Activated T-cell treated with anti-CD3 and anti-CD28 coated beads, Interleukin-2, amount 50 U/mL, for 24 hours (primary cell): Measurements from ENCODE around the gene ANKMY1.
A peak's percentile ranks its signal among the peaks of the same experiment; 100 is the strongest.

ENCODE experiments used
- DNase-seq: peaks from one replicate; pipeline ENCODE4 v3.0.0-alpha.2; 2020
- H3K27ac Mint-ChIP-seq: 2 replicates; pipeline ENCODE4 v1.8.0; 2020; ENCODE audit warnings: mild to moderate bottlenecking, mixed read lengths
- H3K27me3 Mint-ChIP-seq: 2 replicates; pipeline ENCODE4 v1.8.0; 2020; ENCODE audit warnings: mixed read lengths
- H3K36me3 Mint-ChIP-seq: 2 replicates; pipeline ENCODE4 v1.8.0; 2020; ENCODE audit warnings: low read depth, mixed read lengths
- H3K4me1 Mint-ChIP-seq: 2 replicates; pipeline ENCODE4 v1.8.0; 2020; ENCODE audit warnings: low read depth, mixed read lengths
- H3K4me3 Mint-ChIP-seq: 2 replicates; pipeline ENCODE4 v1.8.0; 2020; ENCODE audit warnings: mild to moderate bottlenecking, moderate library complexity, mixed read lengths
- H3K9me3 Mint-ChIP-seq: 2 replicates; pipeline ENCODE4 v1.8.0; 2020; ENCODE audit warnings: mixed read lengths

Gene ANKMY1

GRCh38 chr2:240520974-240521350 is 36.8 kb downstream of the ANKMY1 start:
- no peak overlapping the region for H3K27ac Mint-ChIP-seq

DNA sequence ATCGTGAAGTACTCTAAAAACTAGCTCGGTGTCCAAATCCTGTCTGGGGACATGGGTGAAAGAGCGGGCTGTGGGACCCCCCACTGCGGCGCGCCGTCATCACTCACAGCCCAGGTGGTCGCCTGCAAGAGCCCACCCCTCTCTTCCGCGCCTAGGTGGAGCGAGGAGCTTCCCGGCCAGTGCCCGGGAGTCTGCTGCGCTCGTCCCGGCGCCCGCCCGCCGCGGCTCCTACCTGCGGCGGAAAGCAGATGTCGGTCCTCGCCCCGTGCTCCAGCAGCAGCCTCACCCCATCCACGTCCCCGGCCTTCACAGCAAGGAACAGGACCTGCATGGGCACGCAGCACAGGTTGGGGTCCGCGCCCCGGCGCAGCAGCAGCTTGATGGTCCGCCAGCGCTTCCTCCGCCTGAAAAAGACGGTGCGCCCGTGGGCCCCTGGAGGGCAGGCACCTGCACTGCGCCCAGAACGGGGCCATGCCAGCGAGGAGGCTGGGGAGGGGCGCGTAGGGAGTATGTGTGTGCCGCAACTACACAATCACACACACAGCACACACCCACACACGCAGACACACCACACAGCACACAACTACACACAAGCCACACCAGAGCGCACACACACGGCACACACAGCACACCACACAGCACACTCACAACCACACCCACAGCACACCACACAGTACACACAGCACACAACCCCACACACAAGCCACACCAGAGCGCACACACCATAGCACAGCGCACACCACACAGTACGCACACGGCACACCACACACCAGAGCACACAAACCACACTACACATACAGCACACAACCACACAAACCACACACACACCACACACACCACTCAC is 37.4 kb downstream of the ANKMY1 start:
- H3K27me3 Mint-ChIP-seq: no peaks in the 10 kb centered on the region
- no peak overlapping the region for H3K27ac Mint-ChIP-seq
- DNase-seq: peak; percentile 30
- H3K4me1 Mint-ChIP-seq: peaks cover 3% of the 10 kb centered on the region
- H3K4me3 Mint-ChIP-seq: no peak overlapping the region
- H3K36me3 Mint-ChIP-seq: peaks cover 62% of the 10 kb centered on the region
- H3K9me3 Mint-ChIP-seq: peaks cover 15% of the 10 kb centered on the region

More at GRCh38 chr2:240520974-240521350, 36.8 kb downstream of the ANKMY1 start:
- Mint-ChIP-seq H3K27me3 (no peaks in the 10 kb centered on the region), H3K9me3 (peaks cover 18% of the 10 kb centered on the region), H3K4me3 (no peak overlapping the region), H3K4me1 (peaks cover 3% of the 10 kb centered on the region), H3K36me3 (peaks cover 68% of the 10 kb centered on the region)
- DNase-seq: peak; percentile 14

DNA sequence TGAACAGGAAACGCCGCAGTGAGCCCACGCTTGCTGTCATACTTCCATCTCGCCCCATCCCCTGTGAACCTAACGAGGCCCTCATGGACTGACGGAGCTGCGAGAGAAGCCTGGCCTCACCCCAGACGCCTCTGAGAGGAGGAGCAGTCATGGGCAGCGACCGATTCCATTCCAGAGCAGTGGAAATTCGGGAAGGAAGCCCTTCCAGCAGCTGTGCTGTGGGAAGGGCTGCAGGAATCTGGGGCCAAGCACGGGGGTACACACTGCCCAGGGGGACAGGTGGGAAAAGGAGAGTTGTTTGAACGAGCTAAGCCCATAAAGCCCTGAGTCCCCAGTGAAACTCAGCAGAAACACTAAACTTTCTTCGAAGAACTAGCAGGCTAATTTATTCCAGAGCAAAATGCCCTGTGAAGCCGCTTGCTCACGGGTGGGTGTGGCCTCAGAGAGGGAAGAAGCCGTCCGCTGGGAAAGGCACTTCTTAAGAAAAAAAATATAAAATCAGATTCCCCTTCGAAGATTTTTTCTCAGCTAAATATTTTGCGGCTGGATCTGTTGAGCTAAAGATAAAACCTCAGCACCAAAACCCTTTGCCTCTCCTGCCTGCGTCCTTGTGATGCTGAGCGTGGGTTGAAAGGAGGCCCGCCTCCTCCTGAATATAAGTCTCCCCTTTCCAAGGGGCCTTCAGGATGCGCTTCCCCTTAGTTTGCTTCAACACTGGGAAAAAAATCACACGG is 38.2 kb downstream of the ANKMY1 start:
- Mint-ChIP-seq H3K9me3 (peaks cover 9% of the 10 kb centered on the region), H3K27me3 (no peaks in the 10 kb centered on the region), H3K36me3 (peaks cover 54% of the 10 kb centered on the region), H3K27ac (no peak overlapping the region), H3K4me1 (peaks cover 5% of the 10 kb centered on the region), H3K4me3 (no peak overlapping the region)
- peak; percentile 17 for DNase-seq

DNA sequence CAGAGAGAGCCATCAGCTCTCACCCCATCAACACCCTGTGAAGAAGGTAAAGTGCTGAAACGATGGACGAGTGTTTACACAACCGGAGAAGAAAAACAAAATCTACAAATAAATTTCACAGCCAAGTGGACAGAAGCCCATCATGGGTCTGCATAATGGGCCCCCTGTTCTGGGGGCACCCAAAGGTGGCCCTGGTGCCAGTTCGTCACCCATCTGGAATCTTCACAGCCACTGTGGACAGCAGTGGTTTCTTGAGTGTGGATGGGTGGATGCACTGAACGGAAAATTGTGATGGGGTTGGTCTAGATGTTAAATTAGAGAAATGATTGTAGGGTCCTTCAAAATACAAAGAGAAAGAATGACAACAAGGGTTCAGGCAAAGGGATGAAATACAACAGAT is 38.8 kb downstream of the ANKMY1 start:
- Mint-ChIP-seq H3K27ac (no peak overlapping the region), H3K27me3 (no peaks in the 10 kb centered on the region), H3K36me3 (peaks cover 48% of the 10 kb centered on the region)

DNA sequence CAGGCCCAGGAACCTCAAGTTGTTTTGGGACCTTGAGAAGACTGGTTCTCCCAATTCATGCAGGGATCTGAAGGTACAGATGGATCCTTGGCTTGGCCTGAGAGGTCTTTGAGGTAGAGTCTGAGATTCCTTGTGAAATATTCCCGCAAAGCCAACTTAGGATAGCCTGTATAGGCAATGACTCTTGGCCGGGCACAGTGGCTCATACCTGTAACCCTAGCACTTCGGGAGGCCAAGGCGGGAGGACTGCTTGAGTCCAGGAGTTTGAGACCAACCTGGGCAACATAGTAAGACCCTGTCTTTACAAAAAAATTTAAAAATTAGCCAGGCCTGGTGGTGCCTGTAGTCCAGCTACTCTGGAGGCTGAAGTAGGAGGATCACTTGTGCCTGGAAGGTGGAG is 40.4 kb downstream of the ANKMY1 start:
- Mint-ChIP-seq H3K27ac (no peak overlapping the region), H3K4me3 (no peak overlapping the region), H3K9me3 (peaks cover 1% of the 10 kb centered on the region), H3K4me1 (peaks cover 20% of the 10 kb centered on the region), H3K36me3 (peaks cover 35% of the 10 kb centered on the region), H3K27me3 (no peaks in the 10 kb centered on the region)
- no peak for DNase-seq

More for the DNA sequence above, 38.8 kb downstream of the ANKMY1 start:
- no peak for DNase-seq
- Mint-ChIP-seq H3K4me1 (peaks cover 10% of the 10 kb centered on the region), H3K4me3 (no peak overlapping the region), H3K9me3 (peaks cover 4% of the 10 kb centered on the region)

GRCh38 chr2:240514631-240515030 is 43.2 kb downstream of the ANKMY1 start:
- no peaks in the 10 kb centered on the region for H3K27me3 Mint-ChIP-seq
- no peak overlapping the region for H3K4me3 Mint-ChIP-seq
- H3K27ac Mint-ChIP-seq: peak overlapping the region; percentile 72
- H3K4me1 Mint-ChIP-seq: peaks cover 17% of the 10 kb centered on the region
- H3K36me3 Mint-ChIP-seq: peaks cover 32% of the 10 kb centered on the region
- H3K9me3 Mint-ChIP-seq: no peaks in the 10 kb centered on the region
- DNase-seq: peak; percentile 27

- Mint-ChIP-seq H3K4me1 (peaks cover 17% of the 10 kb centered on the region), H3K27ac (peak overlapping the region; percentile 72), H3K27me3 (no peaks in the 10 kb centered on the region), H3K9me3 (no peaks in the 10 kb centered on the region), H3K36me3 (peaks cover 32% of the 10 kb centered on the region), H3K4me3 (no peak overlapping the region)
- peak; percentile 86 for DNase-seq
Observed at GRCh38 chr2:240513549-240514287, 44.1 kb downstream of the ANKMY1 start.

GRCh38 chr2:240512666-240513535 is 44.9 kb downstream of the ANKMY1 start:
- no peak overlapping the region for H3K4me3 Mint-ChIP-seq
- DNase-seq: peak; percentile 15
- peaks cover 30% of the 10 kb centered on the region for H3K36me3 Mint-ChIP-seq
- peaks cover 17% of the 10 kb centered on the region for H3K4me1 Mint-ChIP-seq
- no peak overlapping the region for H3K27ac Mint-ChIP-seq
- no peaks in the 10 kb centered on the region for H3K9me3 Mint-ChIP-seq
- no peaks in the 10 kb centered on the region for H3K27me3 Mint-ChIP-seq

GRCh38 chr2:240512109-240512485 is 45.7 kb downstream of the ANKMY1 start:
- Mint-ChIP-seq H3K27ac (no peak overlapping the region), H3K9me3 (no peaks in the 10 kb centered on the region), H3K27me3 (no peaks in the 10 kb centered on the region), H3K4me3 (no peak overlapping the region), H3K4me1 (peaks cover 17% of the 10 kb centered on the region), H3K36me3 (peaks cover 27% of the 10 kb centered on the region)
- no peak for DNase-seq

GRCh38 chr2:240511351-240512108 is 46.3 kb downstream of the ANKMY1 start:
- Mint-ChIP-seq H3K9me3 (no peaks in the 10 kb centered on the region), H3K4me3 (no peak overlapping the region), H3K27me3 (no peaks in the 10 kb centered on the region), H3K27ac (no peak overlapping the region), H3K36me3 (peaks cover 26% of the 10 kb centered on the region), H3K4me1 (peaks cover 17% of the 10 kb centered on the region)
- no peak for DNase-seq

GRCh38 chr2:240510513-240511210 is 47.1 kb downstream of the ANKMY1 start:
- Mint-ChIP-seq H3K27ac (peak overlapping the region; percentile 41), H3K27me3 (no peaks in the 10 kb centered on the region)

GRCh38 chr2:240509667-240510512 is 47.9 kb downstream of the ANKMY1 start:
- H3K27ac Mint-ChIP-seq: no peak overlapping the region
- H3K9me3 Mint-ChIP-seq: no peaks in the 10 kb centered on the region
- peaks cover 17% of the 10 kb centered on the region for H3K4me1 Mint-ChIP-seq
- H3K36me3 Mint-ChIP-seq: peaks cover 33% of the 10 kb centered on the region
- no peak for DNase-seq
- H3K27me3 Mint-ChIP-seq: no peaks in the 10 kb centered on the region
- H3K4me3 Mint-ChIP-seq: no peak overlapping the region

More at GRCh38 chr2:240510513-240511210, 47.1 kb downstream of the ANKMY1 start:
- Mint-ChIP-seq H3K4me1 (peaks cover 17% of the 10 kb centered on the region), H3K9me3 (no peaks in the 10 kb centered on the region), H3K4me3 (no peak overlapping the region), H3K36me3 (peaks cover 27% of the 10 kb centered on the region)
- no peak for DNase-seq
